AG10803 (cell line): ENCODE measurements around the gene WDR83.

ENCODE experiments used
- DNase-seq: peaks from one replicate; pipeline ENCODE4 v3.0.0; 2010; ENCODE audit warnings: low read depth
- H3K4me3 ChIP-seq: 2 replicates; pipeline ENCODE4 v1.5.1; 2011; ENCODE audit warnings: mild to moderate bottlenecking, low read length, control low read depth
- CTCF ChIP-seq: conservative IDR thresholded peaks from 2 replicates; pipeline ENCODE4 v1.5.1; 2011; ENCODE audit warnings: mild to moderate bottlenecking, low read length, control low read depth, inconsistent platforms

The WDR83 gene

GRCh38 chr19:12720851-12721655 lies 54.4 kb downstream of the WDR83 start:
- H3K4me3 ChIP-seq = peak overlapping the region; percentile 86
- TF ChIP-seq CTCF = no peak
- DNase-seq = peak; percentile 29

GRCh38 chr19:12721656-12722565 lies 55.3 kb downstream of the WDR83 start:
- peak; percentile 70 for DNase-seq
- H3K4me3 ChIP-seq = peak overlapping the region; percentile 86
- no peak for TF ChIP-seq CTCF

GRCh38 chr19:12722566-12723380 lies 56.2 kb downstream of the WDR83 start:
- TF ChIP-seq CTCF = no peak
- peak; percentile 99 for DNase-seq
- H3K4me3 ChIP-seq = peak overlapping the region; percentile 86

- H3K4me3 ChIP-seq = peak overlapping the region; percentile 86
- no peak for DNase-seq
- no peak for TF ChIP-seq CTCF
Observed at GRCh38 chr19:12723381-12723640, 56.7 kb downstream of the WDR83 start.

- peak within 1 kb of the TSS; percentile 86 for H3K4me3 ChIP-seq
- no peak for TF ChIP-seq CTCF
- DNase-seq = peak; percentile 46
Observed at GRCh38 chr19:12723641-12724426, 57.2 kb downstream of the WDR83 start, which contains the start of gene TNPO2. TSS of gene TNPO2 (minus strand) at chr19:12723932. CDS start at chr19:12720977, 2,955 bp downstream.
